Fibroblast of lung (primary cell): ENCODE measurements around the gene RUSC1.

Experiments used
- EZH2 ChIP-seq: IDR thresholded peaks from 2 replicates; pipeline ENCODE4 v1.5.1; 2012; ENCODE audit warnings: low read length, control low read depth, mild to moderate bottlenecking; ENCODE audit errors: missing control alignments
- TF ChIP-seq, protein P1 (sequence below), 2 donors: IDR thresholded peaks in 1 of 2; conservative IDR thresholded peaks in 1 of 2; 1 replicate in 1 of 2; 2 replicates in 1 of 2; pipeline ENCODE4 v1.5.1; 2011 to 2012; ENCODE audit warnings: low read length in 2 of 2, control low read depth in 1 of 2, inconsistent platforms in 1 of 2, low read depth in 1 of 2, mild to moderate bottlenecking in 1 of 2

DNA sequence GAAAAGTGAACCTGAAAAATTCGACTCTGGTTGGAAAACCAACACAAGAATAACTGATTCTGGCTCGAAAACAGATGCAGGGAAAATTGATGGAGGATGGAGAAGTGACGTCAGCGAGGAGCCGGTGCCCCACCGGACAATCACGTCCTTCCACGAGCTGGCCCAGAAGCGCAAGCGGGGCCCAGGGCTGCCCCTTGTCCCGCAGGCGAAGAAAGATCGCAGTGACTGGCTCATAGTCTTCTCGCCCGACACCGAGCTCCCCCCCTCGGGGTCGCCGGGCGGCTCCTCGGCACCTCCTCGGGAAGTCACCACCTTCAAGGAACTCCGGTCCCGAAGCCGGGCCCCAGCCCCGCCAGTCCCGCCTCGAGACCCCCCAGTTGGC, 1.9 kb downstream of the RUSC1 start:
- TF ChIP-seq, protein P1, sequence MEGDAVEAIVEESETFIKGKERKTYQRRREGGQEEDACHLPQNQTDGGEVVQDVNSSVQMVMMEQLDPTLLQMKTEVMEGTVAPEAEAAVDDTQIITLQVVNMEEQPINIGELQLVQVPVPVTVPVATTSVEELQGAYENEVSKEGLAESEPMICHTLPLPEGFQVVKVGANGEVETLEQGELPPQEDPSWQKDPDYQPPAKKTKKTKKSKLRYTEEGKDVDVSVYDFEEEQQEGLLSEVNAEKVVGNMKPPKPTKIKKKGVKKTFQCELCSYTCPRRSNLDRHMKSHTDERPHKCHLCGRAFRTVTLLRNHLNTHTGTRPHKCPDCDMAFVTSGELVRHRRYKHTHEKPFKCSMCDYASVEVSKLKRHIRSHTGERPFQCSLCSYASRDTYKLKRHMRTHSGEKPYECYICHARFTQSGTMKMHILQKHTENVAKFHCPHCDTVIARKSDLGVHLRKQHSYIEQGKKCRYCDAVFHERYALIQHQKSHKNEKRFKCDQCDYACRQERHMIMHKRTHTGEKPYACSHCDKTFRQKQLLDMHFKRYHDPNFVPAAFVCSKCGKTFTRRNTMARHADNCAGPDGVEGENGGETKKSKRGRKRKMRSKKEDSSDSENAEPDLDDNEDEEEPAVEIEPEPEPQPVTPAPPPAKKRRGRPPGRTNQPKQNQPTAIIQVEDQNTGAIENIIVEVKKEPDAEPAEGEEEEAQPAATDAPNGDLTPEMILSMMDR (conservative IDR thresholded peaks at IDR 0.05 in 1 of 2, IDR thresholded peaks at IDR 0.05 in 1 of 2; ENCODE audit: low read depth in 1 of 2, low read length in 2 of 2): no peak
- TF ChIP-seq EZH2: no peak
